Stomach (tissue), 9 donors: ENCODE data around the gene PTPRE. TPM values are rescaled to one million over a fixed set of nuclear protein-coding genes. Genes with fewer than 3 reads are reported as not detected.

Source experiments
- DNase-seq, 2 donors: peaks; one replicate each; pipeline versions ENCODE4 v3.0.0 to v3.0.0-alpha.2; 2013 to 2019
- H3K27ac ChIP-seq, 5 donors: fragments of 200-600 bp in 4 of 5; sonication (generic) in 4 of 5; one replicate each; pipeline ENCODE4 v1.5.1; 2013 to 2019; ENCODE audit warnings: mild to moderate bottlenecking in 1 of 5, moderate library complexity in 1 of 5
- H3K27me3 ChIP-seq, 3 donors: fragments of 200-600 bp; sonication (generic); one replicate each; pipeline ENCODE4 v1.5.1; 2017 to 2019; ENCODE audit warnings: mixed run types in 1 of 3
- H3K36me3 ChIP-seq, 4 donors: fragments of 200-600 bp; sonication (generic); 1 replicate in 3 of 4; 2 replicates in 1 of 4; pipeline ENCODE4 v1.5.1; 2016 to 2019
- H3K4me1 ChIP-seq, 4 donors: fragments of 200-600 bp; sonication (generic); one replicate each; pipeline ENCODE4 v1.5.1; 2016 to 2019
- H3K4me3 ChIP-seq, 4 donors: fragments of 200-600 bp; sonication (generic) in 3 of 4; one replicate each; pipeline ENCODE4 v1.5.1; 2016 to 2019; ENCODE audit warnings: mild to moderate bottlenecking in 1 of 4
- H3K9me3 ChIP-seq, 4 donors: fragments of 200-600 bp; sonication (generic); one replicate each; pipeline ENCODE4 v1.5.1; 2016 to 2019
- EP300 ChIP-seq: sonication (generic); formaldehyde crosslinking; IDR thresholded peaks from one replicate; pipeline ENCODE4 v1.6.1; 2017; ENCODE audit warnings: antibody characterized with exemption
- POLR2A ChIP-seq, 4 donors: fragments of 450-650 bp; IDR thresholded peaks; one replicate each; pipeline ENCODE4 v1.6.1; 2016; ENCODE audit warnings: antibody characterized with exemption in 4 of 4, control low read depth in 2 of 4, mild to moderate bottlenecking in 1 of 4, moderate library complexity in 1 of 4
- POLR2AphosphoS5 ChIP-seq, 3 donors: sonication (generic); formaldehyde crosslinking; IDR thresholded peaks; one replicate each; pipeline ENCODE4 v1.6.1; 2016; ENCODE audit warnings: antibody characterized with exemption in 3 of 3
- WGBS, 5 donors: extraction: QIAGEN DNeasy Blood & Tissue Kit in 3 of 5; methylation state at CpG; one replicate each; pipeline versions ENCODE4 v1.1.5 to v1.1.7; 2013 to 2018; 5-methylcytosine and 5-hydroxymethylcytosine counted together
- intact Hi-C: fragments of 100-400 bp; cut with DNase I; formaldehyde crosslinking; loops from one replicate; pipeline ENCODE4 v1.15.1; 2023; ENCODE audit warnings: low total_unique reads
- polyA plus RNA-seq, 3 donors: library from polyadenylated mRNA; stranded (reverse); fragments of 200-250 nt; gene quantifications; one replicate each; pipeline ENCODE4 v1.2.3, GENCODE V29; 2013
- total RNA-seq, 5 donors: library from RNA; depleted of rRNA; stranded (reverse); fragments of >200 nt; gene quantifications; one replicate each; pipeline versions ENCODE4 v1.1.0 to v1.2.3, GENCODE V29; 2014 to 2016
- TF ChIP-seq, protein P1 (sequence below), 7 experiments: fragments of 450-650 bp in 4 of 7; fragments of 200-600 bp in 3 of 7; sonication (generic) in 3 of 7; IDR thresholded peaks; one replicate each; pipeline ENCODE4 v1.5.1; 2016 to 2019; ENCODE audit warnings: antibody characterized with exemption in 7 of 7, control low read depth in 2 of 7, mild to moderate bottlenecking in 1 of 7
- donor health status: healthy with polysubstance abuse.
- donor health status: Bipolar disorder and iron deficiency.
- donor health status: healthy.

The PTPRE gene
- total and polyA plus RNA-seq, 8 donors = 4.0 to 26.4 (median 8.9) TPM

- H3K27ac ChIP-seq = no peak overlapping the region
- no peak for DNase-seq
- intact Hi-C loops = no loop called here
- no peaks in the 10 kb centered on the region for H3K36me3 ChIP-seq
- TF ChIP-seq POLR2A (IDR thresholded peaks at IDR 0.05) = no peak
- no peak for TF ChIP-seq POLR2AphosphoS5 (IDR thresholded peaks at IDR 0.05)
- TF ChIP-seq, protein P1, sequence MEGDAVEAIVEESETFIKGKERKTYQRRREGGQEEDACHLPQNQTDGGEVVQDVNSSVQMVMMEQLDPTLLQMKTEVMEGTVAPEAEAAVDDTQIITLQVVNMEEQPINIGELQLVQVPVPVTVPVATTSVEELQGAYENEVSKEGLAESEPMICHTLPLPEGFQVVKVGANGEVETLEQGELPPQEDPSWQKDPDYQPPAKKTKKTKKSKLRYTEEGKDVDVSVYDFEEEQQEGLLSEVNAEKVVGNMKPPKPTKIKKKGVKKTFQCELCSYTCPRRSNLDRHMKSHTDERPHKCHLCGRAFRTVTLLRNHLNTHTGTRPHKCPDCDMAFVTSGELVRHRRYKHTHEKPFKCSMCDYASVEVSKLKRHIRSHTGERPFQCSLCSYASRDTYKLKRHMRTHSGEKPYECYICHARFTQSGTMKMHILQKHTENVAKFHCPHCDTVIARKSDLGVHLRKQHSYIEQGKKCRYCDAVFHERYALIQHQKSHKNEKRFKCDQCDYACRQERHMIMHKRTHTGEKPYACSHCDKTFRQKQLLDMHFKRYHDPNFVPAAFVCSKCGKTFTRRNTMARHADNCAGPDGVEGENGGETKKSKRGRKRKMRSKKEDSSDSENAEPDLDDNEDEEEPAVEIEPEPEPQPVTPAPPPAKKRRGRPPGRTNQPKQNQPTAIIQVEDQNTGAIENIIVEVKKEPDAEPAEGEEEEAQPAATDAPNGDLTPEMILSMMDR (IDR thresholded peaks at IDR 0.05) = no peak
- no peak for TF ChIP-seq EP300
- no peak overlapping the region for H3K4me3 ChIP-seq
- 74 to 94% (median 92%) methylated on average over 6 of the region's 6 CpGs for WGBS, 5 donors
- peaks cover 0 to 9% (median 1%) of the 10 kb centered on the region in 4 donors for H3K4me1 ChIP-seq
- no peaks in the 10 kb centered on the region for H3K9me3 ChIP-seq
- H3K27me3 ChIP-seq = no peaks in the 10 kb centered on the region
Measured at GRCh38 chr10:127995939-127996338, 89.0 kb downstream of the PTPRE start.

- Histone ChIP-seq H3K36me3 (no peaks in the 10 kb centered on the region), H3K27me3 (peaks cover 0 to 3% (median 0%) of the 10 kb centered on the region in 3 donors), H3K4me1 (peaks cover 0 to 8% (median 1%) of the 10 kb centered on the region in 4 donors), H3K4me3 (no peak overlapping the region), H3K27ac (no peak overlapping the region), H3K9me3 (no peaks in the 10 kb centered on the region)
- intact Hi-C loops = no loop called here
- no peak for DNase-seq
- TF ChIP-seq EP300 = no peak
- TF ChIP-seq POLR2A (IDR thresholded peaks at IDR 0.05) = no peak
- TF ChIP-seq, protein P1 (IDR thresholded peaks at IDR 0.05) = no peak
- TF ChIP-seq POLR2AphosphoS5 (IDR thresholded peaks at IDR 0.05) = peak in 1 of 3 donors; percentile 6
- 79 to 96% (median 86%) methylated on average over 5 of the region's 5 CpGs for WGBS, 5 donors
Measured at GRCh38 chr10:127996586-127996985, 89.7 kb downstream of the PTPRE start.

DNA sequence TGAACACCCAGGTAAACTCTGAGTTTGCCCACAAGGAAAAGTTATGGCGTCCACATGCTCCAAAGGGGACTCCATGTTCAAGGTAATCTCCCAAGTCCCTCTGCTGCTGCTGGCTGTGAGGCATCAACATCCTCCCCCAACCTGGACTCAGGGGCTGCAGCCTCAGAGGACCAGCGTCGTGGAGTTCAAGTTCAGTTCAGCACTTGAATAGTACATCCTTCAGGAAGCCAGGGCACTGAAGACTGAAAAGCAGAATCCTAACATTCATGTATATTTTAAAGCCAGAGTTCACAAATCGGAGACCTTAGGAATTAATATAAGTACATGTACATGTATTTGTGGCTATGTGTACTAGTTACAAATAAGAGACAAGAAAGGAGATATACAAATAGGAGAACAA is 90.4 kb downstream of the PTPRE start:
- TF ChIP-seq, protein P1 (IDR thresholded peaks at IDR 0.05) = no peak
- TF ChIP-seq POLR2AphosphoS5 (IDR thresholded peaks at IDR 0.05) (no peak), POLR2A (IDR thresholded peaks at IDR 0.05) (no peak), EP300 (no peak)
- H3K36me3 ChIP-seq = no peaks in the 10 kb centered on the region
- peaks cover 0 to 3% (median 0%) of the 10 kb centered on the region in 3 donors for H3K27me3 ChIP-seq
- no peaks in the 10 kb centered on the region for H3K9me3 ChIP-seq
- DNase-seq = no peak
- intact Hi-C loops = no loop called here
- H3K4me3 ChIP-seq = no peak overlapping the region
- peaks cover 0 to 3% (median 0%) of the 10 kb centered on the region in 4 donors for H3K4me1 ChIP-seq
- peak overlapping the region in 2 of 5 donors; percentile 19 to 33 for H3K27ac ChIP-seq
- WGBS, 5 donors = 72 to 87% (median 75%) methylated on average over 4 of the region's 4 CpGs

DNA sequence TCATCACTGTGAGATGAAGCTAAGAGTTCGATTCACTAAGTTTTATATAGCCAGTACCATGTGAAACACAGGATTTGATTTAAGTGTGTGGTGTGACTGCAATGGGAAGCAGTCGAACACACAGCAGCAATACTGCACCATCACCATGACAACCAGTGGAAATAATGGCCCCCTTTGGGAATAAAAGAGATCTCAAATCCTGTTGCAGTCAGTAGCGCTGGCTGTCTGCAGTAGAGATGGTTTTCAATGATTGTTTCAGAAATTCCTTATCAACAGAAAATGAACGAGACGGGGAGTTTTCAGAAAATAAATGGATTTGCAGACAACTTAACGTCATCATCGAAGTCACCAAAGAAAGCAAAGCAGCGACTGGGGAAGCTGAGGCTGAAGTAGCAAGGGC is 91.0 kb downstream of the PTPRE start:
- peaks cover 0 to 3% (median 0%) of the 10 kb centered on the region in 4 donors for H3K4me1 ChIP-seq
- intact Hi-C loops = no loop called here
- H3K9me3 ChIP-seq = no peaks in the 10 kb centered on the region
- no peak overlapping the region for H3K27ac ChIP-seq
- peaks cover 0 to 3% (median 0%) of the 10 kb centered on the region in 3 donors for H3K27me3 ChIP-seq
- no peaks in the 10 kb centered on the region for H3K36me3 ChIP-seq
- no peak overlapping the region for H3K4me3 ChIP-seq
- 72 to 84% (median 79%) methylated on average over 8 of the region's 8 CpGs for WGBS, 5 donors
- DNase-seq = peak in 1 of 2 donors; percentile 72
- TF ChIP-seq, protein P1 (IDR thresholded peaks at IDR 0.05) = no peak
- TF ChIP-seq EP300 (no peak), POLR2A (IDR thresholded peaks at IDR 0.05) (no peak), POLR2AphosphoS5 (IDR thresholded peaks at IDR 0.05) (no peak)
